Pancreas (tissue), 10 donors: ENCODE measurements around the gene ZNF446. TPM values are rescaled to one million over a fixed set of nuclear protein-coding genes. Genes with fewer than 3 reads are reported as not detected.
"Not testable (repeated sequence)": the region's sequence is repeated elsewhere in the genome, so short reads cannot be mapped to it uniquely, and the experiment has no call there.

Experiments
- ATAC-seq, 4 donors: fragments of 200-7000 bp; cut with Tn5 transposase; one replicate each; pipeline versions ENCODE4 v1.8.0 to v1.9.1; 2020; ENCODE audit warnings: mild to moderate bottlenecking in 4 of 4, moderate library complexity in 4 of 4
- DNase-seq, 6 donors: peaks; one replicate each; pipeline ENCODE4 v3.0.0-alpha.2; 2020
- FAIRE-seq: peaks from 2 replicates; lab custom pipeline; 2012; peaks lifted over from hg19 to GRCh38; lab: Jason Lieb, UNC
- H3K27ac ChIP-seq, 4 donors: fragments of 200-600 bp; sonication (generic); 1 replicate in 3 of 4; 2 replicates in 1 of 4; pipeline versions ENCODE4 v1.5.0 to v1.8.0; 2020
- H3K27me3 ChIP-seq, 4 donors: fragments of 200-600 bp; one replicate each; pipeline ENCODE4 v1.8.0; 2021
- H3K36me3 ChIP-seq, 3 donors: fragments of 200-600 bp; sonication (generic) in 1 of 3; one replicate each; pipeline versions ENCODE4 v1.5.0 to v1.8.0; 2020 to 2021
- H3K4me1 ChIP-seq, 3 donors: fragments of 200-600 bp; one replicate each; pipeline ENCODE4 v1.8.0; 2021
- H3K4me3 ChIP-seq, 4 donors: fragments of 200-600 bp; sonication (generic) in 2 of 4; one replicate each; pipeline versions ENCODE4 v1.5.0 to v1.8.0; 2020 to 2021
- H3K9me3 ChIP-seq, 4 donors: fragments of 200-600 bp; one replicate each; pipeline ENCODE4 v1.8.0; 2021
- CTCF ChIP-seq, 4 donors: fragments of 200-600 bp; sonication (generic) in 3 of 4; IDR thresholded peaks; one replicate each; pipeline versions ENCODE4 v1.5.0 to v1.8.0; 2021; ENCODE audit warnings: antibody characterized with exemption in 4 of 4
- WGBS, 2 donors: extraction: QIAGEN DNeasy Blood & Tissue Kit; methylation state at CpG; one replicate each; pipeline ENCODE4 v1.1.7; 2013; 5-methylcytosine and 5-hydroxymethylcytosine counted together
- intact Hi-C, 3 donors: fragments of 100-400 bp; cut with DNase I; formaldehyde crosslinking; loops; one replicate each; pipeline versions ENCODE4 v1.11.1 to v1.14.2; 2022
- polyA plus RNA-seq, 2 donors: library from polyadenylated mRNA; stranded (reverse); fragments of 200-250 nt; gene quantifications; one replicate each; pipeline ENCODE4 v1.2.3, GENCODE V29; 2013
- total RNA-seq, 6 donors: library from RNA; stranded (reverse); fragmentation: NEBNext Ultra II Directional in 4 of 6; extraction: Animal tissue kit (Norgen Biotek cat#: 25700) in 4 of 6; gene quantifications; one replicate each; pipeline versions ENCODE4 v1.2.1 to v1.2.4, GENCODE V29; 2021 to 2023
- donor health status: healthy with polysubstance abuse.
- donor health status: DM: no; HTN: no; CAD: no; lungs with moderate emphysema.
- donor health status: DM: no; HTN: no; CAD: no.
- donor health status: control.
- donor health status: control.
- donor health status: Bipolar disorder and iron deficiency.
- donor health status: DM: yes; HTN: yes; CAD: no.
- donor health status: DM: no; HTN: no; CAD: no.
- donor health status: DM: no; HTN: no; CAD: no.
- donor health status: DM: yes; HTN: yes; CAD: no.

Gene ZNF446
- total and polyA plus RNA-seq, 8 donors, result 4.4 to 23.6 (median 5.9) TPM

- no peak for TF ChIP-seq CTCF (IDR thresholded peaks at IDR 0.05)
- H3K27ac ChIP-seq, result peak overlapping the region in 1 of 4 donors; percentile 54
- WGBS, 2 donors, result 31 to 33% methylated on average over 20 of the region's 20 CpGs
- DNase-seq (no peak), FAIRE-seq (no peak), ATAC-seq (peak; percentile 39 to 54 (median 52))
- H3K27me3 ChIP-seq, result no peaks in the 10 kb centered on the region
- H3K4me1 ChIP-seq, result peaks cover 0 to 5% (median 0%) of the 10 kb centered on the region in 3 donors
- H3K4me3 ChIP-seq, result peak overlapping the region; percentile 96 to 100 (median 98)
- no peaks in the 10 kb centered on the region for H3K9me3 ChIP-seq
- H3K36me3 ChIP-seq, result peaks cover 0 to 3% (median 0%) of the 10 kb centered on the region in 3 donors
- intact Hi-C loops, result no loop called here
These were observed 9.9 kb upstream of the ZNF446 start for GRCh38 chr19:58466089-58466759.

- Histone ChIP-seq H3K9me3 (no peaks in the 10 kb centered on the region), H3K4me3 (peak within 1 kb of the TSS; percentile 96 to 100 (median 98)), H3K36me3 (peaks cover 0 to 5% (median 3%) of the 10 kb centered on the region in 3 donors), H3K4me1 (peaks cover 0 to 5% (median 0%) of the 10 kb centered on the region in 3 donors), H3K27me3 (no peaks in the 10 kb centered on the region), H3K27ac (peak within 1 kb of the TSS in 3 of 4 donors; percentile 47 to 57 (median 54))
- peak; percentile 29 for FAIRE-seq
- TF ChIP-seq CTCF (IDR thresholded peaks at IDR 0.05), result no peak
- WGBS, 2 donors, result 0 to 1% methylated on average over 71 to 92 of the region's 92 CpGs
- intact Hi-C loops, result no loop called here
- peak; percentile 97 to 99 (median 98) for ATAC-seq
- DNase-seq, result peak; percentile 97 to 99 (median 98)
These were observed 9.2 kb upstream of the ZNF446 start, which contains the start of gene ZNF324 for GRCh38 chr19:58466760-58467589. Gene ZNF324, plus strand, starts transcription at chr19:58467080. Its CDS starts 2,106 bp downstream, at chr19:58469186.

- no peak for ATAC-seq
- intact Hi-C loops, result no loop called here
- FAIRE-seq, result no peak
- H3K4me3 ChIP-seq, result no peak overlapping the region
- no peak overlapping the region for H3K27ac ChIP-seq
- H3K27me3 ChIP-seq, result no peaks in the 10 kb centered on the region
- no peak for TF ChIP-seq CTCF (IDR thresholded peaks at IDR 0.05)
- DNase-seq, result no peak
- peaks cover 0 to 5% (median 0%) of the 10 kb centered on the region in 3 donors for H3K4me1 ChIP-seq
- H3K9me3 ChIP-seq, result no peaks in the 10 kb centered on the region
- H3K36me3 ChIP-seq, result peaks cover 0 to 9% (median 8%) of the 10 kb centered on the region in 3 donors
- 47 to 51% methylated on average over 5 of the region's 5 CpGs for WGBS, 2 donors
These were observed 7.8 kb upstream of the ZNF446 start for GRCh38 chr19:58468216-58468839.

- TF ChIP-seq CTCF (IDR thresholded peaks at IDR 0.05), result no peak
- H3K4me1 ChIP-seq, result peaks cover 0 to 5% (median 0%) of the 10 kb centered on the region in 3 donors
- no peaks in the 10 kb centered on the region for H3K9me3 ChIP-seq
- 90 to 93% methylated on average over 17 of the region's 17 CpGs for WGBS, 2 donors
- no peak overlapping the region for H3K27ac ChIP-seq
- DNase-seq (no peak), FAIRE-seq (no peak), ATAC-seq (no peak)
- H3K27me3 ChIP-seq, result no peaks in the 10 kb centered on the region
- H3K36me3 ChIP-seq, result peaks cover 0 to 9% (median 8%) of the 10 kb centered on the region in 3 donors
- intact Hi-C loops, result no loop called here
- no peak overlapping the region for H3K4me3 ChIP-seq
These were observed 6.7 kb upstream of the ZNF446 start for GRCh38 chr19:58469241-58470013.

GRCh38 chr19:58470837-58471543, 5.2 kb upstream of the ZNF446 start:
- intact Hi-C loops, H3K36me3 ChIP-seq: not testable (repeated sequence)

More at GRCh38 chr19:58470837-58471543, 5.2 kb upstream of the ZNF446 start:
- DNase-seq, result peak in 1 of 6 donors; percentile 72
- peaks cover 0 to 10% (median 0%) of the 10 kb centered on the region in 3 donors for H3K4me1 ChIP-seq
- not testable (repeated sequence) for ATAC-seq, H3K27ac ChIP-seq, FAIRE-seq, H3K9me3 ChIP-seq, H3K27me3 ChIP-seq, H3K4me3 ChIP-seq
- 94 to 95% methylated on average over 31 to 40 of the region's 53 CpGs for WGBS, 2 donors
